ENCODE measurements around the gene CEP85L.

Gene CEP85L

GRCh38 chr6:118488631-118489030 is 162.8 kb downstream of the CEP85L start:
- Mint-ChIP-seq H3K27me3 (ENCODE audit: low read depth, poor library complexity) (no peaks in the 10 kb centered on the region), H3K36me3 (ENCODE audit: low read depth) (peaks cover 55% of the 10 kb centered on the region), H3K27ac (no peak overlapping the region), H3K4me1 (peaks cover 4% of the 10 kb centered on the region), H3K9me3 (peaks cover 38% of the 10 kb centered on the region), H3K4me3 (no peak overlapping the region)
- no peak for DNase-seq
- TF ChIP-seq CTCF (IDR thresholded peaks at IDR 0.05), result no peak

- H3K4me1 Mint-ChIP-seq, result peaks cover 4% of the 10 kb centered on the region
- peaks cover 38% of the 10 kb centered on the region for H3K9me3 Mint-ChIP-seq
- H3K4me3 Mint-ChIP-seq, result no peak overlapping the region
- H3K27ac Mint-ChIP-seq, result no peak overlapping the region
- no peak for DNase-seq
- peaks cover 45% of the 10 kb centered on the region for H3K36me3 Mint-ChIP-seq (ENCODE audit: low read depth)
- H3K27me3 Mint-ChIP-seq (ENCODE audit: low read depth, poor library complexity), result no peaks in the 10 kb centered on the region
- TF ChIP-seq CTCF (IDR thresholded peaks at IDR 0.05), result no peak
These were observed 165.5 kb downstream of the CEP85L start for GRCh38 chr6:118485601-118486550.

GRCh38 chr6:118476551-118476950 is 174.8 kb downstream of the CEP85L start:
- Mint-ChIP-seq H3K4me3 (no peak overlapping the region), H3K27ac (no peak overlapping the region), H3K9me3 (no peaks in the 10 kb centered on the region), H3K36me3 (ENCODE audit: low read depth) (no peaks in the 10 kb centered on the region), H3K4me1 (no peaks in the 10 kb centered on the region), H3K27me3 (ENCODE audit: low read depth, poor library complexity) (no peaks in the 10 kb centered on the region)
- no peak for TF ChIP-seq CTCF (IDR thresholded peaks at IDR 0.05)
- DNase-seq, result no peak

- H3K4me1 Mint-ChIP-seq, result peaks cover 7% of the 10 kb centered on the region
- H3K36me3 Mint-ChIP-seq (ENCODE audit: low read depth), result no peaks in the 10 kb centered on the region
These were observed 178.1 kb downstream of the CEP85L start for GRCh38 chr6:118473266-118473665.

GRCh38 chr6:118469468-118469867 is 181.9 kb downstream of the CEP85L start:
- no peak overlapping the region for H3K27ac Mint-ChIP-seq

More at GRCh38 chr6:118473266-118473665, 178.1 kb downstream of the CEP85L start:
- H3K27me3 Mint-ChIP-seq (ENCODE audit: low read depth, poor library complexity), result no peaks in the 10 kb centered on the region
- DNase-seq, result no peak
- H3K4me3 Mint-ChIP-seq, result no peak overlapping the region
- TF ChIP-seq CTCF (IDR thresholded peaks at IDR 0.05), result no peak
- H3K27ac Mint-ChIP-seq, result peak overlapping the region; percentile 3
- no peaks in the 10 kb centered on the region for H3K9me3 Mint-ChIP-seq

More at GRCh38 chr6:118469468-118469867, 181.9 kb downstream of the CEP85L start:
- no peaks in the 10 kb centered on the region for H3K9me3 Mint-ChIP-seq
- peaks cover 3% of the 10 kb centered on the region for H3K27me3 Mint-ChIP-seq (ENCODE audit: low read depth, poor library complexity)
- H3K36me3 Mint-ChIP-seq (ENCODE audit: low read depth), result peaks cover 16% of the 10 kb centered on the region
- TF ChIP-seq CTCF (IDR thresholded peaks at IDR 0.05), result no peak
- DNase-seq, result no peak
- no peak overlapping the region for H3K4me3 Mint-ChIP-seq
- H3K4me1 Mint-ChIP-seq, result peaks cover 7% of the 10 kb centered on the region

Data from nephron progenitor cell (in vitro differentiated cells).